IPS-18c (cell line): ENCODE data around the gene RXRA.

Experiments
- H3K4me3 ChIP-seq: 2 replicates; pipeline ENCODE4 v1.7.0; 2013; ENCODE audit warnings: low read depth, mild to moderate bottlenecking, low read length, moderate library complexity; ENCODE audit not compliant: insufficient read depth
- H3K9me3 ChIP-seq: one replicate; pipeline ENCODE4 v1.6.1; 2013; ENCODE audit warnings: mild to moderate bottlenecking, low read length, moderate library complexity; ENCODE audit not compliant: control insufficient read depth, insufficient read depth

RXRA gene

DNA sequence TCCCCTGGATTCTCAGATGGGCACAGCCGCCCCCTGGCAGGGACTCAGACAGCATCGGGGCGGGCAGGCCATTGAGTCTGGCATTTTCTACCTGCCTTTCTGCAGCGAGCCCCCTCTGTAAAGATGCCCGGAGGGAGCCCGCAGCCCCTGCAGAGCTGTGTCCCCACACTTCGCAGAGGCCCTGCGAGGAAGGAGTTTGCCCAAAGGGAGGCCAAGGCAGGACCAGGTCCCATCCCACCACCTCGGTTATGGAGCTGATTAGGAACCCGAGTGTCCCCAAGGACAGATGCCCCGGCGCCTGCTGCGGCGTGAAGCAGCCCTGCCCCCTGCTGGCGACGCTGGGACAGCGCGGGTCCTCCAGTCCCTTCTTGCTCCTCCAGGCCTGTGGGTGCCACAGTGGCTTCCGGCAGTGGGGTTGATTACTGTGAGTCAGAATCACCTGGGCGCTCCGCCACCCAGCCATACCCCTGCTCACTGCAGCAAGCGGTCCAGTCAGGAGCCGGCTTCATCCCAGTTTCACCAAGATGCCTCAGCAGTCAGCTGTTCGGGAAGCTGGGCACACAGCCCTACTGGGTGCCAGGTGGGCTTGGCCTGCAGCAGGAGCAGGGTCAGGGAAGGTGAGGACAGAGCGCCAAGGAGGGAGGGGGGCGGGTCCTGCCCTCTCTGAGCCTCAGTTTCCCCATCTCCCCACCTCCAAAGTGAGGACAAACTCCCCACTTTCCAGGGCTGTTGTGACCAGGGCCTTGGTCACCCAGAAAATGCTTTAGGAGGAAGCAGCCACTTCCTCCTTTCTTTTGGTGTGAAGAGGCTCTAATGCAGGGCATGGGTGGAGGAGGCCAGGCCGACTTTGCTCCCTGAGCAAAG lies 117.2 kb downstream of the RXRA start:
- Histone ChIP-seq H3K9me3 (peaks cover 4% of the 10 kb centered on the region), H3K4me3 (no peak overlapping the region)

DNA sequence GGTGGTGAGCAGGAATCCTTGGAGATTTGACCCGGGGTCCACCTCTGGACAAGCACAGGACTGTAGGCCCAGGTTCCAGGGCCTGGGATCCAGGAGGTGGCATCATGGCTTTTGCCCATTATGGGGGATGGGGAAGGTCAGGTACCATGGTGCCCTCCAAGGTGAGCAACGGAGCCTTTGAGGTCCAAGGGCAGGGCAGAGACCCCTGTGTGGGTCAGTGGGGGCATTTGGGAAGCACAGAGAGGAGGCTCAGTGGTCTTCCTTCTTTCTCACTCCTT lies 117.7 kb downstream of the RXRA start:
- peaks cover 4% of the 10 kb centered on the region for H3K9me3 ChIP-seq
- no peak overlapping the region for H3K4me3 ChIP-seq

DNA sequence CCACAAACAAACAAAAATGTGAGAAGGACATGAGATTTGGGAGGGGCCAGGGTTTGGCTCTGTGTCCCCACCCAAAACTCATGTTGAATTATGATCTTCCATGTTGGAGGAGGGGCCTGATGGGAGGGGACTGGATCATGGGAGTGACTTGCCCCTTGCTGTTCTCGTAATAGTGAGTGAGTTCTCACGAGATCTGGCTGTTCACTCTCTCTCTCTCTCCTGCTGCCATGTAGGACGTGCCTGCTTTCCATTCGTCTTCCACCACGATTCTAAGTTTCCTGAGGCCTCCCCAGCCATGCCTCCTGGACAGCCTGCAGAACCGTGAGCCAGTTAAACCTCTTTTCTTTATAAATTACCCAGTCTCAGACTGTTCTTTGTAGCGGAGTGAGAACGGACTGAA lies 118.7 kb downstream of the RXRA start:
- H3K9me3 ChIP-seq, result peaks cover 4% of the 10 kb centered on the region
- H3K4me3 ChIP-seq, result no peak overlapping the region

DNA sequence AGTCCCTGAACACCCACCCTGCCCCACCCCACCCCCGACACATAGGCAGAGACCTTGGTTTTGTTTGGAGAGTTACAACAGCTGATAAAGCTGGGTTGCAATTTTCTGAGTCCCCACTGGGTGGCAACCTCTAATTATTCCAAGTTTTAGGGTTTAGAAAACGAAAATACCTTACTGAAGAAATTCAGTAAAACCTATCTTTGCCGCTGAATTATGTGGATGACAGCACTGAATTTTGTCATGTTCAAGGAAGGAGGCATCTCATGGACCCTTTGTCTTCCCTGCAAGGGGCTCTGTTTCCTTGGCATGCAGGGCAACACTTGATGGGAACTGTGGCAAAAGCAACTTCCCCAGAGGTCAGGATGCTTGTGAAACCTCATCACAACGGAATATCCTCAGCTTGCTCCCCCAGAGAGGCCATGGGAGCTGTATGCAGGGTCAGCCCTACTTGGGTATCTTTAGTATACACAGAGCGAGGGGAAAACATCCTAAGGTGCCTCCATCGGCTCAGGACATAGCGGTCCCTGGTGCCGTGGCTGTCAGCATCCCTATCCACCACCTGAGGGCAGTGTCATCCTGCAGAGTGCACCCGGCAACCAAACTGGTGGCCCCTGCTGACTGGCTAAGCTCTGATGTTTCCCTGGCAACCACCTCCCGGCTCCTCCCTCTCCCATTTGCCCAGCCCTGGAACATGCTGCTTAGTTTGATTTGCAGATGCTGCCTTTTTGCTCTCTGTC lies 123.1 kb downstream of the RXRA start:
- Histone ChIP-seq H3K9me3 (peaks cover 4% of the 10 kb centered on the region), H3K4me3 (no peak overlapping the region)

DNA sequence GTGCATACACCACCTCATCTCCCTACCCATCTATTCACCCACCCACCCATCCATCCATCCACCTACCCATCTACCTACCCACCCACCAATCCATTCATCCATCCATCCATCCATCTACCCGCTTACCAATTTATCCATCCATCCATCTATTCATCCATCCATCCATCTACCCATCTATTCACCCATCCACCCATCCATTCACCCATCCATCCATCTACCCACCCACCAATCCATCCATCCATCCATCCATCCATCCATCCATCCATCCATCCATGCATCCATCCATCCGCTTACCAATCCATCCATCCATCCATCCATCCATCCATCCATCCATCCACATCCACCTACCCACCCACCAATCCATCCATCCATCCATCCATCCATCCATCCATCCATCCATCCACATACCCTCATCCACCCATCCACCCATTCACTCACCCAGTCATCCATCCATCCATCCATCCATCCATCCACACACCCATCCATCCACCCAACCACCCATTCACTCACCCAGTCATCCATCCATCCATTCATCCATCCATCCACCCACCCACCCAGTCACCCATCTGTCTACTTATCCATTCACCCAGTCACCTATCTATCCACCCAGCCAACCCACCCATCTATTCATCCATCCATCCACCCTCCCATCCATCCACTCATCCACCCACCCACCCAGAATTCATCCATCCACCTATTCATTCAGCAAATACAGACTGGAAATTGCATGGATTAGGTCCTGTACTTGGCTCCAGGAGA lies 125.6 kb downstream of the RXRA start:
- H3K4me3 ChIP-seq, result no peak overlapping the region
- H3K9me3 ChIP-seq, result peaks cover 4% of the 10 kb centered on the region

DNA sequence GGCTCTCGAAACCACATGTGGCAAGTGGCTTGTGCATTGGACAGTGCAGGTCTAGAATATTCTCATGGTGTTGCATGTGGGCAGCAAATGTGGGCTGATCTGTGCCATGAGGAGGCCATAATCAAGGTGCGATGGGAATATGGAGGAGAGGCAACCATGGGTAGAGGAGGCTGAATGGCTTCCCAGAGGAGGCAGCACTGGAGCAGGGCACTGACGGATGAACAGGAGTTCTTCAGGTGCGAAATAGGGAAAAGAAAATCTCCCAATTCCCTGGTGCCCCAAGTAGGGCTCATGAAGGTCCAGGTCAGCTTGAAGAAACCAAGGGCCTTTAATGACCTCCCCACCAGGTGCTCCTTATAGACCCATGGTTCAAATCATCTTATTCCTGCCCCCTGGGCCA lies 126.5 kb downstream of the RXRA start:
- peaks cover 1% of the 10 kb centered on the region for H3K9me3 ChIP-seq
- no peak overlapping the region for H3K4me3 ChIP-seq

DNA sequence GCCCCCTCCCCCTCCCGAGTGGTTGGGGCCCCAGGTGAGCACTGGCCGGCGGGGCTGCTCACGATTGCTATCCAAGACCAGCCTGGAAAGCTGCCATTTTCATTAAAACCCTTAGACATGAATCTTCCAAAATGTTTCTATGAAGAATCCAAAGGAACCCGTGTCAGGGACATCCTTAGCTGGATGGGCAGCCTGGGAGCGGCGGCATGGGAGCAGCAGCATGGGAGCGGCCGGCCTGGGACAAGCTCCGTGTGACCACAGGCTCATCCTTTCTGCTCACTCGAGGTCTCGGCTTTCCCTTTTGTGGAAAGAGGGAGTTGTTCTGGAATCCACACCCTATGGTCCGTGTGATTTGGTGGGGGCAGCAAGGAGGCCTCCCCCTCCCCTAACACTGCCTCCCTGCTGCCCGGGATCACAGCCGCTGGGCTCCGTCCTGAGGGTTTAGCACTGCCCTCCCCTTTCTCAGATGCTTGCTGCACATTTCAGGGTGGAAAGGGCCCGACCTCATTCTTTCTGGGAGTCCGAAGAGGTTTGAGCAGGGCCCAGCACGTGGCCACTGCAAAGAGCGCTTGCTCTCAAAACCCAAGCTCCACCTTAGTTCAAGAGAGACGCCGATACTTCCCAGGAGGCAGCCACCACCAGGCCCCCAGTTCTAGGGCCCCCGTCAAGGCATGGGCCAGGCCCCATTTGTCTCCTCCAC lies 127.7 kb downstream of the RXRA start:
- Histone ChIP-seq H3K9me3 (no peaks in the 10 kb centered on the region), H3K4me3 (no peak overlapping the region)

DNA sequence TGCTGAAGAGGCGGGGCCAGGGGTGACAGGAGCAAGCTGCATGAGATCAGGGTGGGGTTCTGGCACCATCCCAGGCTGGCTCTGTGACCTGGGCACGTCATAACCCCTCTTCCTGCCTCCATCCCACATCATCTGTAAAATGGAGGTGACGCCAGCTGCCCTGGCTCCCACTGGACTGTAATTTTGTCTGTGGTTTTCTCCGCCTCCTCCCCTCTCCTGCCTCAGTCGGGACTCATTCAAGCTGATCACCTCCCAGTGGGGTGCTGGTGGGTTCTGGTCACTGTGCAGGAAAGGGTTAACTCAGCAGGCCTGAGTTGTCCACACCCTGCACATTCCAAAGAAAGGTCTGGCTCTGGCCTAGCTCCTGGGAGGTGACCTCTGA lies 128.2 kb downstream of the RXRA start:
- Histone ChIP-seq H3K9me3 (no peaks in the 10 kb centered on the region), H3K4me3 (no peak overlapping the region)

DNA sequence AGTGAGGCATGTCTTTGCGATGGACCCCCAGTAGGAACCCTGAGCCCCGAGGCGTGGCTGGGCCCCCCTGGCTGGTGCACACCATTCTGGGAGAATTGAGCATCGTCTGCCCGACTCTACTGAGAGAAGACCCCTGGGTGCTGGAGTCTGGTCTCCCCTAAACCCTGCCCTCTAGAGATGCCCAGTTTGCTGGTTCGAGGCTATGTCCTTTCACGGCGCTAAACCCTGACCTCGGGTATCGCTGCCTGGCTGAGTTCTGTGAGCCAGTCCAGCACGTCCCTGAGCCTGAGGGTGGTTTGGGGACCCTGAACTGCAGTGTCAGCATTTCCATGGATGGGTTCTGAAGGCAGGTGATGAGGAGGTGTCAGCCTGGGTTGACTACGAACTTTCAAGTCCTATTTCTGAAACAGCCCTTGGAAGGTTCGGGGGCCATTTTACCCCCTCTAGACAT lies 128.8 kb downstream of the RXRA start:
- Histone ChIP-seq H3K9me3 (no peaks in the 10 kb centered on the region), H3K4me3 (no peak overlapping the region)

DNA sequence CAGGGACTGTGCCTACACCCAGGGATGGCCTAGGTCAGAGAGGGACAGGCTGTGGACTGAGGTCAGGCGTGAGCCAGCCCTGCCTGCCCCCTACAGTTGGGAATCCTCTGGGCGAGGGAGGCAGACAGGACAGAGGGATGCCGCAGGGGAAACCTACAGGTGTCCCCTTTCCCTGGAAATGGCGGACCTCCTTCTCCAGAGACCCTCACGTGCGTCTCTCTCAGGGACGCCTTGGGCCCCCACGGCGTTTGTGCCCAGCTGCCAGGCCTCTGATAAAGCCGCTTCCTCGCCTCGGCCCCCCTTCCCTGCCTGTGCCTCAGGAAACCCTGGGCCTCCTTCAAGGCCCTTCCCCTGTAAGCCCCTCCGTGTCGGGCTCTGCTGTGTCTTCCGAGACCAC lies 129.3 kb downstream of the RXRA start:
- H3K9me3 ChIP-seq, result no peaks in the 10 kb centered on the region
- H3K4me3 ChIP-seq, result no peak overlapping the region

DNA sequence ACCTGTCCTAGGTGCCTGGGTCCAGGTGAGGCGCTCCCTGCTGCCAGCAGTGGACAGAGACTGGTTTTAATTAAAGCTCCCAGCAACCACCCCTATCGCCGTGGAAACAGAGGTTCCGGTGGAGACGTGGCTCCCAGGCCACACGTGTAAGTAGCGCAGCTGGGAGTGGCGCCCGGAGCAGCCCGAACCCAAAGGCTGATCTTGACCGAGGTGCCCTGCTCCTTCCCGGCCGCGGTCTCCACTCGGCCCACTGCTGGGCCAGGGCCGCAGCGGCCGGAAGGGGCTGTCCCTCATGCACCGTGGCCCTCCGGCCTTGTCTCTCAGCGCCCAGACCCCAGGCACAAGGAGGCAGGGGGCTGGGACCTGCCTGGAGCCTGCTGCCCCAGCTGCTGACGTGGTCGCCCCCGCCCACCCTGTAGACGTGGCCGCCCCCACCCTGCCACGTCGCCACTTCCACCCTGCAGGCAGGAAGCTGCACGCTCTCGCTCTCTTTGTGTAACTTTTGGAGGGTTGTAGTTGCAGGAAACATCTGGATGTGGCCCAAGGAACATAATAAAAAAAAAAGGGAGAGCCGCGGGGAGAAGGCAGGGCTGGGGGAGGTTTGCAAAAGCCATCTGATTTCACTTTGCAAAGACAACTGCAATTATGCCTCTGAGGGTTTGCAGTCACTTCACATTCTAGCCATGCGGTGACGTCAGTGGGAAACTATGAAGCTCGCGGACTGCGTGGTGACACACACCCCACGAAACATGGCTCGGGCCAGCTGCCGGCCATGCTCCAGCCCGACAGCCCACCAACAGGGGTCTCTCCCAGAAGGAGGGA lies 129.9 kb downstream of the RXRA start:
- no peak overlapping the region for H3K4me3 ChIP-seq
- H3K9me3 ChIP-seq, result no peaks in the 10 kb centered on the region

DNA sequence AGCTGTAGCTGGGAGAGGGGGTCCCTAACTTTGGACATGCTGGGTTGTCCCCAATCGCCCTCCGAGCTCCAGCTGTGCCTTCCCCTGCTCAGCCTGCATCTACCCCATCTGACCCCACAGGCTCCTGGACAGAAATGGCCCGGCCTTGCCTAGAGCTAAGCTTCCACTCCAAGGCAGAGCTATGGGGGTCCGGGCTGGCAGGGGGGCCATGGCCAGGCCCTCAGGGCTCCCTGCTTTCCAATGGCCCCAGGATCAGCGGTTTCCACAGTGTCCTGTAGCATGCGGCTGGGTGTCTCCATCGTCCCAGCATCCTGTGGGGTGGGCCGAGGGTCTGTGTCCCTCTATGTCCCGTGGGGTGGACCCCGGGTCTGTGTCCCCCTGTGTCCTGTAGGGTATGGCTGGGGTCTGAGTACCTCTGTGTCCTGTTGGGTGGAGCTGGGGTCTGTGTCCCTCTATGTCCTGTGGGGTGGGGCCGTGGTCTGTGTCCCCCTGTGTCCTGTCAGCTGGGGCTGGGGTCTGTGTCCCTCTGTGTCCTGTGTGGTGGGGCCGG lies 130.6 kb downstream of the RXRA start:
- H3K9me3 ChIP-seq, result no peaks in the 10 kb centered on the region
- H3K4me3 ChIP-seq, result no peak overlapping the region

DNA sequence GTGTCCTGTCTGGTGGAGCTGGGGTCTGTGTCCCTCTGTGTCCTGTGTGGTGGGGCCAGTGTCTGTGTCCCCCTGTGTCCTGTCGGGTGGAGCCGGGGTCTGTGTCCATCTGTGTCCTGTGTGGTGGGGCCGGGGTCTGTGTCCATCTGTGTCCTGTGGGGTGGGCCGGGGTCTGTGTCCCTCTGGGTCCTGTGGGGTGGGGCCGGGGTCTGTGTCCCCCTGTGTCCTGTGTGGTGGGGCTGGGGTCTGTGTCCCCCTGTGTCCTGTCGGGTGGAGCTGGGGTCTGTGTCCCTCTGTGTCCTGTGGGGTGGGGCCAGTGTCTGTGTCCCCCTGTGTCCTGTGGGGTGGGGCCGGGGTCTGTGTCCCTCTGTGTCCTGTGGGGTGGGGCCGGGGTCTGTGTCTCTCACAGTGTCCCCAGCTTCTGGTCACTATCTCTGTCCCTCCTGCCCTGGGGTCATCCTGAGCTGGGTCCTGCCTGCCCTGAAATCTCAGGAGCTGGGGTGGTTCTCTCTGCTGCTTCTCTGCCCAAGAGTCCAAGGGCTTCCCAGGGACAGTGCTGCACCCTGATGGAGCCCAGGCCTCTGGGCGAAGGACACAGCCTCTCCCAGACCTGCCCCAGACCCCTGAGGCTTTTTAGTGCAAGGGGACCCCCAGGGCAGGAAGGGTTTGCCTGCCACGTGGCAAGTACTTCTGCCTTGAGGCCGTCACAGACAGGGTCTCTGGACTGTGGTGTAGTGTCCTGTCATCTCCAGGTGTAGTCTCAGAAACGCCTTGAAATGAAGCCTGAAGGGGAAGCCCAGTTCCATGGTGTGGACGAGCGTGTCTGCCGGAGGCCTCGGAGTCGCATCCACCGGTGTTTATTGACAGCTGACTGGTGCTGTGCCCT lies 131.3 kb downstream of the RXRA start:
- Histone ChIP-seq H3K4me3 (no peak overlapping the region), H3K9me3 (no peaks in the 10 kb centered on the region)

DNA sequence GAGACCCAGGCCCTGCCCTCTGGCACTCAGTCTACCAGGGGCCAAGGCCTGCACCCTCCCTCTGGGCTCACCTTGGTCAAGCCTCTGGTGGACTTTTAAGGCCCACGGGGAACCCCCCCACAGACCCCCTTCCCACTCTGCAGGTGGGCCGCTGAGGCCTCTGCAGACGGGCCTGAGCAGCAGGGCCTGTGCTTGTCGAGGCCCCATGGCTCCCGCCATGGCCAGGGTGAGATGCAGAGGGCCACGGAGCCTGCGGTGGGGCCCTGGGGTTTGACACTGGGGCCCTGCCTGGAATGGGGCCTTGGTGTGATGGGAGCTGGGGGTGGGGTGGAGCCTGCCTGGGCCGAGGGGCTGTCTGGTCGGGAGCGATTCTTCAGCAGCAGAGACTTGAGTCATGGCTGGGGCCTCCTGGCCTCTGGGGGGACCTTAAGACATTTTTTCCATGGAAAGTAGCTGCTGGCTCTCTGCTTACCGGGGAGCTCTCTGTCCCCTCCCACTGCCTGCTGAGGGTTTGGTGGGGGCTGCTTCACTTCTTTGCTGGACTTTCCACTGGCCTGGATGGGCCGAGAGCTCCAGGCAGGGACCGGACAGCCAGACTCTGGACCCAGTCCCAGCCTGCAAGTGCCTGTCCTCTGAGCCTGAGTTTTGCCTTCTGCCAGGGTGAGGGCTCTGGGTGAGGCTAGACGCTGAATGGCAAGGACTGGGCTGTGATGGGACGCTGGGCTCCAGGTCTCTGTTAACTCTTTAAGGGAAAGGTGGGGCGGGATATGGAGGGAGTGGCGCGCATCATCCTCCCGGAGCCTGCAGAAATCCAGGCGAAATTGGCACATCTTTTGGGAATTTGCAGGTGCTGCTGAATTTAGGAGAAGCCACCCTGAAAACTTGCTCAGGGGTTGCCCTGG lies 132.2 kb downstream of the RXRA start:
- Histone ChIP-seq H3K4me3 (no peak overlapping the region), H3K9me3 (no peaks in the 10 kb centered on the region)

DNA sequence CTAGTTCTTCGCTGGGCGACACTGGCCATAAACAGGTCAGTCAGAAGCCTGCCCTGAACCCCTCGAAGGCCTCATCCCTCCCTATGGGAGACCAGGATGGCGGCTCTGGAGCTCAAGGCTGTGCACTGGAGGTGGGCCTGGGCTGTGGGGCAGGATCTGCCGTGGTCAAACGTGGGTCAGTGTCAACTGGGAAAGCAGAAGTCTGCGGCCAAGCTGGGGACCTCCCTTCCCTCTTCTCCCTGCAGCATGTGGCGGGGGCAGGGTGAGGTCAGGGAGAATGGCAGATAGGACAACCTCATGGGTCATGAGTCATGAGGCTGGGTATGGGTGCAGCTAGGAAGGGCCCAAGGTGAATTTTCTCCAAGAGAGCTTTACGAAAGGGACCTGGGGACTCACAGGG lies 132.9 kb downstream of the RXRA start:
- Histone ChIP-seq H3K9me3 (no peaks in the 10 kb centered on the region), H3K4me3 (no peak overlapping the region)
